ENCODE results near the gene PDXP. TPM values are rescaled to one million over a fixed set of nuclear protein-coding genes. Genes with fewer than 3 reads are reported as not detected.

PDXP gene
- total and polyA plus RNA-seq, 2 of the 13 experiments (the other 11 are each of a cell fraction or from before 2014, with no cell fraction given), result 58.2 to 70.6 TPM

- TF ChIP-seq FOXA3 (CRISPR knock-in tag; IDR thresholded peaks at IDR 0.05) (peak; percentile 64), ELF1 (CRISPR knock-in tag; IDR thresholded peaks at IDR 0.05) (peak; percentile 93), ZNF382 (CRISPR knock-in tag; IDR thresholded peaks at IDR 0.05; ENCODE audit: borderline replicate concordance) (no peak), JARID2 (CRISPR knock-in tag; IDR thresholded peaks at IDR 0.05; ENCODE audit: insufficient replicate concordance) (peak; percentile 57), ZNF225 (CRISPR knock-in tag; IDR thresholded peaks at IDR 0.05) (peak; percentile 9; the same call in 1 of the 2 replicates), SRF (IDR thresholded peaks at IDR 0.05; ENCODE audit: low read depth, low read length) (peak; percentile 80), RFXAP (CRISPR knock-in tag; IDR thresholded peaks at IDR 0.05; ENCODE audit: borderline replicate concordance) (peak; percentile 66; the same call in 1 of the 2 replicates), MEIS2 (CRISPR knock-in tag; IDR thresholded peaks at IDR 0.05) (peak; percentile 51), ZSCAN21 (CRISPR knock-in tag; IDR thresholded peaks at IDR 0.05; ENCODE audit: borderline replicate concordance) (peak; percentile 87; the same call in 1 of the 2 replicates), GMEB1 (CRISPR knock-in tag; IDR thresholded peaks at IDR 0.05; ENCODE audit: borderline replicate concordance) (peak; percentile 77), ZNF562 (CRISPR knock-in tag; IDR thresholded peaks at IDR 0.05; ENCODE audit: borderline replicate concordance) (no peak), FOXK2 (IDR thresholded peaks at IDR 0.05) (peak; percentile 68; the same call in 1 of the 2 replicates), ZNF430 (CRISPR knock-in tag; IDR thresholded peaks at IDR 0.05) (peak; percentile 87; the same call in 1 of the 2 replicates), THAP11 (CRISPR knock-in tag; IDR thresholded peaks at IDR 0.05) (peak; percentile 95), TRAFD1 (CRISPR knock-in tag; IDR thresholded peaks at IDR 0.05; ENCODE audit: borderline replicate concordance) (0 out of 2 replicates have a peak, but pooled peaks have one; percentile 30), ZNF674 (CRISPR knock-in tag; IDR thresholded peaks at IDR 0.05; ENCODE audit: low read depth) (0 out of 2 replicates have a peak, but pooled peaks have one; percentile 47), ZNF598 (CRISPR knock-in tag; IDR thresholded peaks at IDR 0.05; ENCODE audit: borderline replicate concordance) (peak; percentile 79; the same call in 1 of the 2 replicates), FOSL1 (CRISPR knock-in tag; IDR thresholded peaks at IDR 0.05; ENCODE audit: borderline replicate concordance) (0 out of 2 replicates have a peak, but pooled peaks have one; percentile 9), YEATS4 (CRISPR knock-in tag; IDR thresholded peaks at IDR 0.05; ENCODE audit: borderline replicate concordance) (peak; percentile 92), KAT2B (IDR thresholded peaks at IDR 0.05; ENCODE audit: borderline replicate concordance, low read depth, low read length) (no peak), ZEB1 (IDR thresholded peaks at IDR 0.05; ENCODE audit: insufficient replicate concordance, low read depth) (peak; percentile 24), ISX (CRISPR knock-in tag; conservative IDR thresholded peaks at IDR 0.05) (0 out of 2 replicates have a peak, but pooled peaks have one; percentile 32), FOXO1 (CRISPR knock-in tag; IDR thresholded peaks at IDR 0.05) (peak; percentile 48; the same call in 1 of the 2 replicates), ZSCAN31 (CRISPR knock-in tag; IDR thresholded peaks at IDR 0.05; ENCODE audit: low read depth) (peak; percentile 92), KDM1A (CRISPR knock-in tag; IDR thresholded peaks at IDR 0.05) (0 out of 2 replicates have a peak, but pooled peaks have one; percentile 10), SNAI1 (CRISPR knock-in tag; IDR thresholded peaks at IDR 0.05; ENCODE audit: borderline replicate concordance) (no peak; the same call in 1 of the 2 replicates), PPARG (CRISPR knock-in tag; conservative IDR thresholded peaks at IDR 0.05) (no peak; the same call in 1 of the 2 replicates)
Observed at GRCh38 chr22:37686002-37686982, 27.8 kb downstream of the PDXP start, which contains the start of gene NOL12 (continued).

All from HepG2 (cell line).